ENCODE results near the gene UBE2E3.
"Not testable (repeated sequence)": the region's sequence is repeated elsewhere in the genome, so short reads cannot be mapped to it uniquely, and the experiment has no call there.

Gene UBE2E3

GRCh38 chr2:181072486-181073235 is 92.3 kb downstream of the UBE2E3 start:
- H3K4me3 ChIP-seq (ENCODE audit: low read length) = no peak overlapping the region
- DNase-seq (ENCODE audit: low read depth) = peak; percentile 24
- TF ChIP-seq, protein P1, sequence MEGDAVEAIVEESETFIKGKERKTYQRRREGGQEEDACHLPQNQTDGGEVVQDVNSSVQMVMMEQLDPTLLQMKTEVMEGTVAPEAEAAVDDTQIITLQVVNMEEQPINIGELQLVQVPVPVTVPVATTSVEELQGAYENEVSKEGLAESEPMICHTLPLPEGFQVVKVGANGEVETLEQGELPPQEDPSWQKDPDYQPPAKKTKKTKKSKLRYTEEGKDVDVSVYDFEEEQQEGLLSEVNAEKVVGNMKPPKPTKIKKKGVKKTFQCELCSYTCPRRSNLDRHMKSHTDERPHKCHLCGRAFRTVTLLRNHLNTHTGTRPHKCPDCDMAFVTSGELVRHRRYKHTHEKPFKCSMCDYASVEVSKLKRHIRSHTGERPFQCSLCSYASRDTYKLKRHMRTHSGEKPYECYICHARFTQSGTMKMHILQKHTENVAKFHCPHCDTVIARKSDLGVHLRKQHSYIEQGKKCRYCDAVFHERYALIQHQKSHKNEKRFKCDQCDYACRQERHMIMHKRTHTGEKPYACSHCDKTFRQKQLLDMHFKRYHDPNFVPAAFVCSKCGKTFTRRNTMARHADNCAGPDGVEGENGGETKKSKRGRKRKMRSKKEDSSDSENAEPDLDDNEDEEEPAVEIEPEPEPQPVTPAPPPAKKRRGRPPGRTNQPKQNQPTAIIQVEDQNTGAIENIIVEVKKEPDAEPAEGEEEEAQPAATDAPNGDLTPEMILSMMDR (conservative IDR thresholded peaks at IDR 0.05; ENCODE audit: low read length) = no peak

GRCh38 chr2:181073896-181074295 is 93.5 kb downstream of the UBE2E3 start:
- no peak overlapping the region for H3K4me3 ChIP-seq (ENCODE audit: low read length)
- TF ChIP-seq, protein P1 (conservative IDR thresholded peaks at IDR 0.05; ENCODE audit: low read length) = no peak
- DNase-seq (ENCODE audit: low read depth) = peak; percentile 20

DNA sequence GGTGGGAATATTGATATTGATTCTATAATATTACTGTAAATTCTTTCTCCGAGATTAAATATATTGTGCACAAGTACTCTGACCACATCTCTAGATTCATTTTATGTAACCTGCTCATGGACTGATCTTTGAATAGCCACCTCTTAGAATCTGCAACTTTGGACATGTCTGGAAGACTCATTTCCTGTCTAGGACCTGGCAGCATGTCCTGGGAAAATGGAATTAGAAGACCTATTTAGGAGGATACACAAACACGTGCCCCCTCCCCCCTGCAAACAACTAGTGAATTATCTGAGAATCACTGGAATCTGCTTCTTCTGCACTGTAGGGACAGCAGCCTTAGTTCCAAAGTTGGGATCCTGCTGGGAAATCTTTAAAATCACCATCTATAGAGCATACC is 94.1 kb downstream of the UBE2E3 start:
- H3K4me3 ChIP-seq (ENCODE audit: low read length) = no peak overlapping the region
- TF ChIP-seq, protein P1 (conservative IDR thresholded peaks at IDR 0.05; ENCODE audit: low read length) = no peak
- peak; percentile 33 for DNase-seq (ENCODE audit: low read depth)

GRCh38 chr2:181076658-181077057 is 96.3 kb downstream of the UBE2E3 start:
- H3K4me3 ChIP-seq (ENCODE audit: low read length) = no peak overlapping the region
- DNase-seq (ENCODE audit: low read depth) = peak; percentile 8
- TF ChIP-seq, protein P1 (conservative IDR thresholded peaks at IDR 0.05; ENCODE audit: low read length) = no peak

GRCh38 chr2:181077128-181077709 is 96.8 kb downstream of the UBE2E3 start:
- DNase-seq (ENCODE audit: low read depth) = peak; percentile 58
- H3K4me3 ChIP-seq (ENCODE audit: low read length) = no peak overlapping the region

GRCh38 chr2:181083140-181083539 is 102.7 kb downstream of the UBE2E3 start:
- DNase-seq (ENCODE audit: low read depth) = no peak
- no peak overlapping the region for H3K4me3 ChIP-seq (ENCODE audit: low read length)
- TF ChIP-seq, protein P1 (conservative IDR thresholded peaks at IDR 0.05; ENCODE audit: low read length) = no peak

More at GRCh38 chr2:181077128-181077709, 96.8 kb downstream of the UBE2E3 start:
- TF ChIP-seq, protein P1 (conservative IDR thresholded peaks at IDR 0.05; ENCODE audit: low read length) = peak; percentile 72

- no peak overlapping the region for H3K4me3 ChIP-seq (ENCODE audit: low read length)
- no peak for DNase-seq (ENCODE audit: low read depth)
- TF ChIP-seq, protein P1 (conservative IDR thresholded peaks at IDR 0.05; ENCODE audit: low read length) = no peak
Observed at GRCh38 chr2:181085734-181086133, 105.3 kb downstream of the UBE2E3 start.

GRCh38 chr2:181091920-181092319 is 111.5 kb downstream of the UBE2E3 start:
- H3K4me3 ChIP-seq (ENCODE audit: low read length); DNase-seq (ENCODE audit: low read depth): not testable (repeated sequence)

Measured in AG10803 (cell line).